ENCODE data around the gene ZNRF2. TPM values are rescaled to one million over a fixed set of nuclear protein-coding genes. Genes with fewer than 3 reads are reported as not detected.
A peak's percentile ranks its signal among the peaks of the same experiment; 100 is the strongest.
"Not testable (repeated sequence)": the region's sequence is repeated elsewhere in the genome, so short reads cannot be mapped to it uniquely, and the experiment has no call there.

Gene ZNRF2
- polyA plus RNA-seq, 1 experiment = 0.74 TPM

- H3K27ac ChIP-seq (ENCODE audit: low read depth, low read length) = peak overlapping the region; percentile 31
Measured at GRCh38 chr7:30285536-30286284, 1.3 kb downstream of the ZNRF2 start.

GRCh38 chr7:30286749-30287148 is 2.4 kb downstream of the ZNRF2 start:
- CTCF ChIA-PET = no interaction called here
- POLR2A ChIA-PET = no interaction called here
- Histone ChIP-seq H3K4me3 (ENCODE audit: low read depth, low read length) (no peak overlapping the region), H3K27ac (ENCODE audit: low read depth, low read length) (no peak overlapping the region), H3K27me3 (ENCODE audit: control insufficient read depth, insufficient read depth, low read length) (no peaks in the 10 kb centered on the region), H3K9me3 (ENCODE audit: control insufficient read depth, insufficient read depth, low read length) (no peaks in the 10 kb centered on the region)
- no peak for DNase-seq (ENCODE audit: low read depth, low spot score)
- TF ChIP-seq, protein P1, sequence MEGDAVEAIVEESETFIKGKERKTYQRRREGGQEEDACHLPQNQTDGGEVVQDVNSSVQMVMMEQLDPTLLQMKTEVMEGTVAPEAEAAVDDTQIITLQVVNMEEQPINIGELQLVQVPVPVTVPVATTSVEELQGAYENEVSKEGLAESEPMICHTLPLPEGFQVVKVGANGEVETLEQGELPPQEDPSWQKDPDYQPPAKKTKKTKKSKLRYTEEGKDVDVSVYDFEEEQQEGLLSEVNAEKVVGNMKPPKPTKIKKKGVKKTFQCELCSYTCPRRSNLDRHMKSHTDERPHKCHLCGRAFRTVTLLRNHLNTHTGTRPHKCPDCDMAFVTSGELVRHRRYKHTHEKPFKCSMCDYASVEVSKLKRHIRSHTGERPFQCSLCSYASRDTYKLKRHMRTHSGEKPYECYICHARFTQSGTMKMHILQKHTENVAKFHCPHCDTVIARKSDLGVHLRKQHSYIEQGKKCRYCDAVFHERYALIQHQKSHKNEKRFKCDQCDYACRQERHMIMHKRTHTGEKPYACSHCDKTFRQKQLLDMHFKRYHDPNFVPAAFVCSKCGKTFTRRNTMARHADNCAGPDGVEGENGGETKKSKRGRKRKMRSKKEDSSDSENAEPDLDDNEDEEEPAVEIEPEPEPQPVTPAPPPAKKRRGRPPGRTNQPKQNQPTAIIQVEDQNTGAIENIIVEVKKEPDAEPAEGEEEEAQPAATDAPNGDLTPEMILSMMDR (IDR thresholded peaks at IDR 0.05; ENCODE audit: low read depth, low read length) = no peak

More at GRCh38 chr7:30285536-30286284, 1.3 kb downstream of the ZNRF2 start:
- ChIA-PET POLR2A (no interaction called here), CTCF (no interaction called here)
- Histone ChIP-seq H3K9me3 (ENCODE audit: control insufficient read depth, insufficient read depth, low read length) (no peaks in the 10 kb centered on the region), H3K4me3 (ENCODE audit: low read depth, low read length) (peak overlapping the region; percentile 70), H3K27me3 (ENCODE audit: control insufficient read depth, insufficient read depth, low read length) (no peaks in the 10 kb centered on the region)
- TF ChIP-seq, protein P1 (IDR thresholded peaks at IDR 0.05; ENCODE audit: low read depth, low read length) = no peak
- DNase-seq (ENCODE audit: low read depth, low spot score) = no peak

- POLR2A ChIA-PET; H3K9me3 ChIP-seq (ENCODE audit: control insufficient read depth, insufficient read depth, low read length); CTCF ChIA-PET; H3K4me3 ChIP-seq (ENCODE audit: low read depth, low read length); H3K27me3 ChIP-seq (ENCODE audit: control insufficient read depth, insufficient read depth, low read length); DNase-seq (ENCODE audit: low read depth, low spot score); H3K27ac ChIP-seq (ENCODE audit: low read depth, low read length): not testable (repeated sequence)
Measured at GRCh38 chr7:30287625-30288024, 3.2 kb downstream of the ZNRF2 start.

- H3K9me3 ChIP-seq (ENCODE audit: control insufficient read depth, insufficient read depth, low read length); CTCF ChIA-PET; H3K27me3 ChIP-seq (ENCODE audit: control insufficient read depth, insufficient read depth, low read length); H3K27ac ChIP-seq (ENCODE audit: low read depth, low read length); H3K4me3 ChIP-seq (ENCODE audit: low read depth, low read length); DNase-seq (ENCODE audit: low read depth, low spot score); POLR2A ChIA-PET: not testable (repeated sequence)
Measured at GRCh38 chr7:30289634-30290033, 5.2 kb downstream of the ZNRF2 start.

DNA sequence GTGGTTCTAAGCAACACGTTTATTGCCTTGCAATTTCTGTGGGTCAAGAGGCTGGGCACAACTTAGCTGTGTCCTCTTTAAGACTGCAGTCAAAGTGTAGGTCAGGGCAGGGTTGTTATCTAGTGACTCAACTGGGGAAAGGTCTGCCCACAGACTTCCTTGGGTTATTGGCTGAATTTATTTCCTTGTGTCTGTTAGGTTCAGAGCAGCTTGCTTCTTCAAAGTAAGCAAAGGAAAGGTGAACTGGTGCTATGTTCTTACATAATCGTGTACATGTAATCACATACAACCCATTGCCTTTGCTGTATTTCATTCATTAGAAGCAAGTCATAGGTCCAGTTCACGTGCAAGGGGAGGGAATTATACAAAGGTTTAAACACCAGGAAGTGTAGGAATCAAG is 5.9 kb downstream of the ZNRF2 start:
- DNase-seq (ENCODE audit: low read depth, low spot score); CTCF ChIA-PET; H3K27ac ChIP-seq (ENCODE audit: low read depth, low read length); H3K27me3 ChIP-seq (ENCODE audit: control insufficient read depth, insufficient read depth, low read length); H3K4me3 ChIP-seq (ENCODE audit: low read depth, low read length); H3K9me3 ChIP-seq (ENCODE audit: control insufficient read depth, insufficient read depth, low read length); POLR2A ChIA-PET: not testable (repeated sequence)

- H3K4me3 ChIP-seq (ENCODE audit: low read depth, low read length); H3K27me3 ChIP-seq (ENCODE audit: control insufficient read depth, insufficient read depth, low read length); H3K9me3 ChIP-seq (ENCODE audit: control insufficient read depth, insufficient read depth, low read length); DNase-seq (ENCODE audit: low read depth, low spot score); CTCF ChIA-PET; POLR2A ChIA-PET; H3K27ac ChIP-seq (ENCODE audit: low read depth, low read length): not testable (repeated sequence)
Measured at GRCh38 chr7:30292416-30293038, 8.1 kb downstream of the ZNRF2 start.

GRCh38 chr7:30296304-30296703 is 11.9 kb downstream of the ZNRF2 start:
- H3K27me3 ChIP-seq (ENCODE audit: control insufficient read depth, insufficient read depth, low read length); CTCF ChIA-PET; H3K4me3 ChIP-seq (ENCODE audit: low read depth, low read length); POLR2A ChIA-PET; H3K9me3 ChIP-seq (ENCODE audit: control insufficient read depth, insufficient read depth, low read length); H3K27ac ChIP-seq (ENCODE audit: low read depth, low read length); DNase-seq (ENCODE audit: low read depth, low spot score): not testable (repeated sequence)

GRCh38 chr7:30297499-30297898 is 13.1 kb downstream of the ZNRF2 start:
- POLR2A ChIA-PET; CTCF ChIA-PET; H3K27me3 ChIP-seq (ENCODE audit: control insufficient read depth, insufficient read depth, low read length); DNase-seq (ENCODE audit: low read depth, low spot score); H3K9me3 ChIP-seq (ENCODE audit: control insufficient read depth, insufficient read depth, low read length); H3K4me3 ChIP-seq (ENCODE audit: low read depth, low read length); H3K27ac ChIP-seq (ENCODE audit: low read depth, low read length): not testable (repeated sequence)

DNA sequence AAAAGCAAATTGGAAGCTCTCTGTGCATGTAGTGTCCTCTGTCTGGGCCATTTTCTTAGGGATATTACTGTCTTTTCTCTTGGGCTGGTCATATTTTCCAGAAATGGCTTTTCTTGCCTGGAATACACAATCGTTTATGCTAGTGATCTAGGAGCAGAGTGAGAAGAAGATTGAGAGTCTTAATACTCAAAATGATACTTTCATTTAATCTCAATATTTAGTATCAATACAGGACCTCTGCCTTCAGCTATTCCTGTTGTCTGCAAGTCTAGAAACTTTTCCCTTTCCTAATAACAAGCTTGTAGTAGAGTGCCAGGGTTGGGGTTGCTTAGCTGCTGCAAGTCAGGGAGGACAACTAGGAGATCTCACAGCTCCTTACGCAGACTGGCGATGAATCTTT is 14.0 kb downstream of the ZNRF2 start:
- CTCF ChIA-PET; DNase-seq (ENCODE audit: low read depth, low spot score); POLR2A ChIA-PET; H3K4me3 ChIP-seq (ENCODE audit: low read depth, low read length); H3K9me3 ChIP-seq (ENCODE audit: control insufficient read depth, insufficient read depth, low read length); H3K27ac ChIP-seq (ENCODE audit: low read depth, low read length); H3K27me3 ChIP-seq (ENCODE audit: control insufficient read depth, insufficient read depth, low read length): not testable (repeated sequence)

All from AG04450 (cell line).